Activated CD4-positive, alpha-beta T cell treated with anti-CD3 and anti-CD28 coated beads, Interleukin-2, amount 10 ng/mL, durations not matched to agents 24 days and 14 days (primary cell): ENCODE measurements around the gene MCF2L. TPM values are rescaled to one million over a fixed set of nuclear protein-coding genes. Genes with fewer than 3 reads are reported as not detected.

Experiments
- DNase-seq: peaks from one replicate; pipeline ENCODE4 v3.0.0; 2022
- H3K27ac Mint-ChIP-seq: one replicate; pipeline ENCODE4 v1.8.0; 2022; ENCODE audit warnings: mild to moderate bottlenecking, mixed read lengths
- H3K27me3 Mint-ChIP-seq: one replicate; pipeline ENCODE4 v1.8.0; 2022; ENCODE audit warnings: mixed read lengths
- H3K36me3 Mint-ChIP-seq: one replicate; pipeline ENCODE4 v1.8.0; 2022; ENCODE audit warnings: low read depth, mild to moderate bottlenecking, mixed read lengths
- H3K4me1 Mint-ChIP-seq: one replicate; pipeline ENCODE4 v1.8.0; 2021; ENCODE audit warnings: mixed read lengths
- H3K4me3 Mint-ChIP-seq: one replicate; pipeline ENCODE4 v1.8.0; 2022; ENCODE audit warnings: mild to moderate bottlenecking, moderate library complexity, mixed read lengths
- H3K9me3 Mint-ChIP-seq: one replicate; pipeline ENCODE4 v1.8.0; 2021; ENCODE audit warnings: mixed read lengths
- intact Hi-C: fragments of 100-400 bp; cut with micrococcal nuclease; formaldehyde crosslinking; loops from one replicate; pipeline ENCODE4 v1.15.1; 2023
- total RNA-seq: library from RNA; stranded (reverse); gene quantifications from 2 replicates; pipeline ENCODE4 v1.2.3, GENCODE V29; 2022

MCF2L gene
- total RNA-seq, 1 donor from 2014 or later, result 0.09 TPM

GRCh38 chr13:113032291-113032690 is 63.3 kb downstream of the MCF2L start:
- no peaks in the 10 kb centered on the region for H3K27me3 Mint-ChIP-seq
- H3K9me3 Mint-ChIP-seq, result no peaks in the 10 kb centered on the region
- no peaks in the 10 kb centered on the region for H3K4me1 Mint-ChIP-seq
- intact Hi-C loops, result no loop called here
- H3K27ac Mint-ChIP-seq, result no peak overlapping the region
- DNase-seq, result no peak
- H3K36me3 Mint-ChIP-seq, result no peaks in the 10 kb centered on the region
- no peak overlapping the region for H3K4me3 Mint-ChIP-seq

- Mint-ChIP-seq H3K27ac (no peak overlapping the region), H3K4me3 (no peak overlapping the region), H3K9me3 (no peaks in the 10 kb centered on the region), H3K4me1 (no peaks in the 10 kb centered on the region), H3K27me3 (no peaks in the 10 kb centered on the region), H3K36me3 (no peaks in the 10 kb centered on the region)
- intact Hi-C loops, result no loop called here
- DNase-seq, result no peak
Observed at GRCh38 chr13:113033054-113033850, 64.2 kb downstream of the MCF2L start.

- Mint-ChIP-seq H3K27ac (no peak overlapping the region), H3K4me3 (no peak overlapping the region), H3K27me3 (no peaks in the 10 kb centered on the region), H3K4me1 (no peaks in the 10 kb centered on the region), H3K36me3 (no peaks in the 10 kb centered on the region), H3K9me3 (no peaks in the 10 kb centered on the region)
- DNase-seq, result no peak
- intact Hi-C loops, result no loop called here
Observed at GRCh38 chr13:113034451-113035212, 65.6 kb downstream of the MCF2L start.

GRCh38 chr13:113035213-113035800 is 66.3 kb downstream of the MCF2L start:
- no peak overlapping the region for H3K27ac Mint-ChIP-seq
- no peak overlapping the region for H3K4me3 Mint-ChIP-seq
- intact Hi-C loops, result no loop called here
- H3K4me1 Mint-ChIP-seq, result no peaks in the 10 kb centered on the region
- no peaks in the 10 kb centered on the region for H3K9me3 Mint-ChIP-seq
- no peaks in the 10 kb centered on the region for H3K27me3 Mint-ChIP-seq
- no peaks in the 10 kb centered on the region for H3K36me3 Mint-ChIP-seq
- DNase-seq, result no peak

GRCh38 chr13:113036401-113036800 is 67.4 kb downstream of the MCF2L start:
- Mint-ChIP-seq H3K27me3 (no peaks in the 10 kb centered on the region), H3K4me1 (no peaks in the 10 kb centered on the region), H3K9me3 (no peaks in the 10 kb centered on the region), H3K27ac (no peak overlapping the region), H3K4me3 (no peak overlapping the region), H3K36me3 (no peaks in the 10 kb centered on the region)
- intact Hi-C loops, result no loop called here
- no peak for DNase-seq

- Mint-ChIP-seq H3K27ac (no peak overlapping the region), H3K36me3 (no peaks in the 10 kb centered on the region), H3K27me3 (no peaks in the 10 kb centered on the region), H3K4me1 (no peaks in the 10 kb centered on the region), H3K9me3 (no peaks in the 10 kb centered on the region), H3K4me3 (no peak overlapping the region)
- no peak for DNase-seq
- intact Hi-C loops, result no loop called here
Observed at GRCh38 chr13:113040031-113040430, 71.0 kb downstream of the MCF2L start.

- H3K36me3 Mint-ChIP-seq, result no peaks in the 10 kb centered on the region
- H3K27me3 Mint-ChIP-seq, result no peaks in the 10 kb centered on the region
- H3K4me1 Mint-ChIP-seq, result no peaks in the 10 kb centered on the region
- no peak overlapping the region for H3K4me3 Mint-ChIP-seq
- DNase-seq, result no peak
- no peaks in the 10 kb centered on the region for H3K9me3 Mint-ChIP-seq
- H3K27ac Mint-ChIP-seq, result no peak overlapping the region
- intact Hi-C loops, result no loop called here
Observed at GRCh38 chr13:113040597-113041292, 71.7 kb downstream of the MCF2L start.

GRCh38 chr13:113041293-113041690 is 72.3 kb downstream of the MCF2L start:
- intact Hi-C loops, result no loop called here
- no peak for DNase-seq
- H3K27me3 Mint-ChIP-seq, result no peaks in the 10 kb centered on the region
- no peaks in the 10 kb centered on the region for H3K9me3 Mint-ChIP-seq
- H3K27ac Mint-ChIP-seq, result no peak overlapping the region
- no peak overlapping the region for H3K4me3 Mint-ChIP-seq
- no peaks in the 10 kb centered on the region for H3K36me3 Mint-ChIP-seq
- H3K4me1 Mint-ChIP-seq, result no peaks in the 10 kb centered on the region

- Mint-ChIP-seq H3K36me3 (no peaks in the 10 kb centered on the region), H3K4me1 (no peaks in the 10 kb centered on the region), H3K4me3 (no peak overlapping the region), H3K27ac (no peak overlapping the region), H3K27me3 (no peaks in the 10 kb centered on the region), H3K9me3 (no peaks in the 10 kb centered on the region)
- intact Hi-C loops, result no loop called here
- DNase-seq, result no peak
Observed at GRCh38 chr13:113041896-113042295, 72.9 kb downstream of the MCF2L start.

GRCh38 chr13:113042456-113042855 is 73.4 kb downstream of the MCF2L start:
- H3K36me3 Mint-ChIP-seq, result no peaks in the 10 kb centered on the region

GRCh38 chr13:113043001-113043630 is 74.1 kb downstream of the MCF2L start:
- intact Hi-C loops, result no loop called here

More at GRCh38 chr13:113042456-113042855, 73.4 kb downstream of the MCF2L start:
- Mint-ChIP-seq H3K4me3 (no peak overlapping the region), H3K27ac (no peak overlapping the region), H3K9me3 (no peaks in the 10 kb centered on the region), H3K4me1 (no peaks in the 10 kb centered on the region), H3K27me3 (no peaks in the 10 kb centered on the region)
- intact Hi-C loops, result no loop called here
- DNase-seq, result no peak

GRCh38 chr13:113043931-113044330 is 74.9 kb downstream of the MCF2L start:
- Mint-ChIP-seq H3K27me3 (no peaks in the 10 kb centered on the region), H3K4me3 (no peak overlapping the region), H3K9me3 (no peaks in the 10 kb centered on the region), H3K27ac (no peak overlapping the region), H3K36me3 (no peaks in the 10 kb centered on the region), H3K4me1 (no peaks in the 10 kb centered on the region)
- intact Hi-C loops, result no loop called here
- no peak for DNase-seq

More at GRCh38 chr13:113043001-113043630, 74.1 kb downstream of the MCF2L start:
- Mint-ChIP-seq H3K27me3 (no peaks in the 10 kb centered on the region), H3K27ac (no peak overlapping the region), H3K4me1 (no peaks in the 10 kb centered on the region), H3K36me3 (no peaks in the 10 kb centered on the region), H3K9me3 (no peaks in the 10 kb centered on the region), H3K4me3 (no peak overlapping the region)
- no peak for DNase-seq

GRCh38 chr13:113044391-113045114 is 75.5 kb downstream of the MCF2L start:
- H3K4me3 Mint-ChIP-seq, result no peak overlapping the region
- intact Hi-C loops, result no loop called here

More at GRCh38 chr13:113044391-113045114, 75.5 kb downstream of the MCF2L start:
- DNase-seq, result no peak
- H3K27ac Mint-ChIP-seq, result no peak overlapping the region
- no peaks in the 10 kb centered on the region for H3K36me3 Mint-ChIP-seq
- H3K27me3 Mint-ChIP-seq, result no peaks in the 10 kb centered on the region
- no peaks in the 10 kb centered on the region for H3K9me3 Mint-ChIP-seq
- H3K4me1 Mint-ChIP-seq, result no peaks in the 10 kb centered on the region
